ENCODE results near the gene LIN28A.
"Not testable (repeated sequence)": the region's sequence is repeated elsewhere in the genome, so short reads cannot be mapped to it uniquely, and the experiment has no call there.

The LIN28A gene

DNA sequence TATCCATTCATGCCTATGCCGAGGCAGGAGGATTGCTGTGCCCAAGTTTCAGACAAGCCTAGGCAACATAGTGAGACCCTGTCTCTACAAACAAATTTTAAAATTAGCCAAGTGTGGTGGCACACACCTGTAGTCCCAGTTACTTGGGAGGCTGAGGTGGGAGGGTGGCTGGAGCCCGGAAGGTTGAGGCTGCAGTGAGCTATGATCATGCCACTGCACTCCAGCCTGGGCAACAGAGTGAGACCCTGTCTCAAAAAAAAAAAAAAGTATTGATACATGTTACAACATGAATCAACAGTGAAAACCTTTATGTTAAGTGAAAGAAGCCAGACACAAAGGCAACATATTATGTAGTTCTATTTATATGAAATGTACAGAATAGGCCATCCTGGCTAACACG lies 25.6 kb upstream of the LIN28A start:
- 90 to 93% methylated on average over 3 of the region's 3 CpGs for WGBS, 2 experiments
- not testable (repeated sequence) for H3K27me3 ChIP-seq (ENCODE audit: control insufficient read depth, insufficient read depth, low read length, poor library complexity, severe bottlenecking); H3K9me3 ChIP-seq (ENCODE audit: control insufficient read depth, low read length); H3K4me3 ChIP-seq (ENCODE audit: insufficient read depth, low read depth, low read length); H3K4me1 ChIP-seq (ENCODE audit: control insufficient read depth, insufficient read depth, low read length); H3K27ac ChIP-seq (ENCODE audit: insufficient read depth, low read depth, low read length, poor library complexity, severe bottlenecking); H3K36me3 ChIP-seq (ENCODE audit: control insufficient read depth, insufficient read depth, low read length)

DNA sequence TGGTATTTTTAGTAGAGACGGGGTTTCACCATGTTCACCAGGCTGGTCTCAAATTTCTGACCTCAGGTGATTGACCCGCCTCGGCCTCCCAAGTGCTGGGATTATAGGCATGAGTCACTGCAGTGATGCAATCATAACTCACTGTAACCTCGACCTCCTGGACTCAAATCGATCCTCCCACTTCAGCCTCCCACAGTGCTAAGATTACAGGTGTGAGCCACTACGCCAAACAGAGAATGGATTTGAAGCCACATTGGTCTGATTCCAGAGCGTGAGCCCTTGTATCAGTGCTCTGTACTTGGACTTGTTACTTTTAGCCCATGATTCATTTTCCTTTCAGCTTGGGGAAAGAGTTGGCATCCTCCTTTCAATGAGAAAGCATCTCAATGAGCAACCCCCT lies 23.2 kb upstream of the LIN28A start:
- 92 to 93% methylated on average over 7 of the region's 7 CpGs for WGBS, 2 experiments
- Histone ChIP-seq H3K27me3 (ENCODE audit: control insufficient read depth, insufficient read depth, low read length, poor library complexity, severe bottlenecking) (no peaks in the 10 kb centered on the region), H3K27ac (ENCODE audit: insufficient read depth, low read depth, low read length, poor library complexity, severe bottlenecking) (no peak overlapping the region), H3K36me3 (ENCODE audit: control insufficient read depth, insufficient read depth, low read length) (no peaks in the 10 kb centered on the region), H3K9me3 (ENCODE audit: control insufficient read depth, low read length) (no peaks in the 10 kb centered on the region), H3K4me1 (ENCODE audit: control insufficient read depth, insufficient read depth, low read length) (peaks cover 13% of the 10 kb centered on the region), H3K4me3 (ENCODE audit: insufficient read depth, low read depth, low read length) (no peak overlapping the region)

GRCh38 chr1:26388791-26389445 lies 21.7 kb upstream of the LIN28A start:
- Histone ChIP-seq H3K36me3 (ENCODE audit: control insufficient read depth, insufficient read depth, low read length) (no peaks in the 10 kb centered on the region), H3K4me1 (ENCODE audit: control insufficient read depth, insufficient read depth, low read length) (peaks cover 18% of the 10 kb centered on the region), H3K27ac (ENCODE audit: insufficient read depth, low read depth, low read length, poor library complexity, severe bottlenecking) (no peak overlapping the region), H3K9me3 (ENCODE audit: control insufficient read depth, low read length) (no peaks in the 10 kb centered on the region), H3K27me3 (ENCODE audit: control insufficient read depth, insufficient read depth, low read length, poor library complexity, severe bottlenecking) (no peaks in the 10 kb centered on the region), H3K4me3 (ENCODE audit: insufficient read depth, low read depth, low read length) (no peak overlapping the region)
- WGBS, 2 experiments: 91 to 94% methylated on average over 7 of the region's 7 CpGs

GRCh38 chr1:26389604-26390247 lies 20.9 kb upstream of the LIN28A start:
- H3K36me3 ChIP-seq (ENCODE audit: control insufficient read depth, insufficient read depth, low read length): no peaks in the 10 kb centered on the region
- no peak overlapping the region for H3K27ac ChIP-seq (ENCODE audit: insufficient read depth, low read depth, low read length, poor library complexity, severe bottlenecking)
- WGBS, 2 experiments: 91 to 92% methylated on average over 4 of the region's 4 CpGs
- peaks cover 18% of the 10 kb centered on the region for H3K4me1 ChIP-seq (ENCODE audit: control insufficient read depth, insufficient read depth, low read length)
- H3K4me3 ChIP-seq (ENCODE audit: insufficient read depth, low read depth, low read length): no peak overlapping the region
- no peaks in the 10 kb centered on the region for H3K9me3 ChIP-seq (ENCODE audit: control insufficient read depth, low read length)
- H3K27me3 ChIP-seq (ENCODE audit: control insufficient read depth, insufficient read depth, low read length, poor library complexity, severe bottlenecking): no peaks in the 10 kb centered on the region

- Histone ChIP-seq H3K27me3 (ENCODE audit: control insufficient read depth, insufficient read depth, low read length, poor library complexity, severe bottlenecking) (no peaks in the 10 kb centered on the region), H3K27ac (ENCODE audit: insufficient read depth, low read depth, low read length, poor library complexity, severe bottlenecking) (no peak overlapping the region), H3K4me1 (ENCODE audit: control insufficient read depth, insufficient read depth, low read length) (peaks cover 18% of the 10 kb centered on the region), H3K9me3 (ENCODE audit: control insufficient read depth, low read length) (no peaks in the 10 kb centered on the region), H3K4me3 (ENCODE audit: insufficient read depth, low read depth, low read length) (no peak overlapping the region), H3K36me3 (ENCODE audit: control insufficient read depth, insufficient read depth, low read length) (no peaks in the 10 kb centered on the region)
- 12 to 13% methylated on average over 3 of the region's 3 CpGs for WGBS, 2 experiments
Measured at GRCh38 chr1:26391450-26391849, 19.2 kb upstream of the LIN28A start.

GRCh38 chr1:26395754-26396153 lies 14.9 kb upstream of the LIN28A start:
- Histone ChIP-seq H3K36me3 (ENCODE audit: control insufficient read depth, insufficient read depth, low read length) (no peaks in the 10 kb centered on the region), H3K27ac (ENCODE audit: insufficient read depth, low read depth, low read length, poor library complexity, severe bottlenecking) (no peak overlapping the region)

DNA sequence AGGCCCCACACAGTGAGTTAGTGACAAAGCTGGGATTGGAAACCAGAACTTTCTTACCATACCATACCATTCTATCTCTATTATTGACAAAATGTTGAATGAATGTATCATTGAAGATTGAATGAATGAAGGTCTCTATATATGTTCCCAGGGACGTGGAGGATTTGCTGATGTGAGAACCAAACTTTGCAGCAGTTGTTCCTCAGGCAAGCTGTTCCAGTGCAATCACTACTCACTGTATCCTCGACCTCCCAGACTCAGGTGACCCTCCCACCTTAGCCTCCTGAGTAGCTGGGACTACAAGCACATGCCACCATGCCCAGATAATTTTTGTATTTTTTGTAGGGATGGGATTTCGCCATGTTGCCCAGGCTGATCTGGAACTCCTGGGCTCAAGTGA lies 11.6 kb upstream of the LIN28A start:
- Histone ChIP-seq H3K4me3 (ENCODE audit: insufficient read depth, low read depth, low read length) (no peak overlapping the region), H3K4me1 (ENCODE audit: control insufficient read depth, insufficient read depth, low read length) (peaks cover 9% of the 10 kb centered on the region)
- WGBS, 2 experiments: 91 to 97% methylated on average over 3 of the region's 3 CpGs

More at GRCh38 chr1:26395754-26396153, 14.9 kb upstream of the LIN28A start:
- H3K27me3 ChIP-seq (ENCODE audit: control insufficient read depth, insufficient read depth, low read length, poor library complexity, severe bottlenecking): no peaks in the 10 kb centered on the region
- 88 to 92% methylated on average over 8 of the region's 8 CpGs for WGBS, 2 experiments
- H3K4me1 ChIP-seq (ENCODE audit: control insufficient read depth, insufficient read depth, low read length): peaks cover 11% of the 10 kb centered on the region
- H3K9me3 ChIP-seq (ENCODE audit: control insufficient read depth, low read length): no peaks in the 10 kb centered on the region
- no peak overlapping the region for H3K4me3 ChIP-seq (ENCODE audit: insufficient read depth, low read depth, low read length)

DNA sequence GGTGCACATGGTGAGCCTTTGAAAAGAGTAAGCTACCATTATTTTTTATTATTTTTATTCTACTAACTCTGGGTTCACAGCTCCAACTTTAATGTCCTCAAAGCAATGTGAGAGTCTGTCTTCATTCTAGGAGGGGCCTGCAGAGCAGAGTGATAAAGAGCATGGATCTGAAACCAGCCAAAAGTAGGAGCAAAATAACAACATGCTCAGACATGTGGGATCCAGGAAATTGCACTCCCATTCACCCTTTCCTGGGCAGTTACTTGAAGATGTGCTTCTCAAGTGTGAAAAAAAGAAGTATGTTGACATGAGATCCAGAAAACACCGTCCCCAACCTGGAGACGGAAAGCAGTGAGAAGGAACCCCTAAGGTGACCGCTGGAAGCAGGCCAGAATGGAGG lies 8.7 kb upstream of the LIN28A start:
- Histone ChIP-seq H3K9me3 (ENCODE audit: control insufficient read depth, low read length) (no peaks in the 10 kb centered on the region), H3K4me3 (ENCODE audit: insufficient read depth, low read depth, low read length) (no peak overlapping the region), H3K27me3 (ENCODE audit: control insufficient read depth, insufficient read depth, low read length, poor library complexity, severe bottlenecking) (no peaks in the 10 kb centered on the region), H3K36me3 (ENCODE audit: control insufficient read depth, insufficient read depth, low read length) (no peaks in the 10 kb centered on the region), H3K27ac (ENCODE audit: insufficient read depth, low read depth, low read length, poor library complexity, severe bottlenecking) (no peak overlapping the region), H3K4me1 (ENCODE audit: control insufficient read depth, insufficient read depth, low read length) (peaks cover 12% of the 10 kb centered on the region)
- WGBS, 2 experiments: 91 to 94% methylated on average over 3 of the region's 3 CpGs

More for the DNA sequence above, 11.6 kb upstream of the LIN28A start:
- H3K36me3 ChIP-seq (ENCODE audit: control insufficient read depth, insufficient read depth, low read length): no peaks in the 10 kb centered on the region
- H3K27me3 ChIP-seq (ENCODE audit: control insufficient read depth, insufficient read depth, low read length, poor library complexity, severe bottlenecking): no peaks in the 10 kb centered on the region
- H3K27ac ChIP-seq (ENCODE audit: insufficient read depth, low read depth, low read length, poor library complexity, severe bottlenecking): no peak overlapping the region
- H3K9me3 ChIP-seq (ENCODE audit: control insufficient read depth, low read length): no peaks in the 10 kb centered on the region

GRCh38 chr1:26403656-26404055 lies 7.0 kb upstream of the LIN28A start:
- no peaks in the 10 kb centered on the region for H3K36me3 ChIP-seq (ENCODE audit: control insufficient read depth, insufficient read depth, low read length)
- H3K4me1 ChIP-seq (ENCODE audit: control insufficient read depth, insufficient read depth, low read length): peaks cover 12% of the 10 kb centered on the region
- no peak overlapping the region for H3K4me3 ChIP-seq (ENCODE audit: insufficient read depth, low read depth, low read length)
- H3K9me3 ChIP-seq (ENCODE audit: control insufficient read depth, low read length): no peaks in the 10 kb centered on the region
- 38 to 55% methylated on average over 4 of the region's 4 CpGs for WGBS, 2 experiments
- no peaks in the 10 kb centered on the region for H3K27me3 ChIP-seq (ENCODE audit: control insufficient read depth, insufficient read depth, low read length, poor library complexity, severe bottlenecking)
- H3K27ac ChIP-seq (ENCODE audit: insufficient read depth, low read depth, low read length, poor library complexity, severe bottlenecking): no peak overlapping the region

GRCh38 chr1:26404641-26405040 lies 6.0 kb upstream of the LIN28A start:
- Histone ChIP-seq H3K9me3 (ENCODE audit: control insufficient read depth, low read length) (no peaks in the 10 kb centered on the region), H3K4me1 (ENCODE audit: control insufficient read depth, insufficient read depth, low read length) (peaks cover 12% of the 10 kb centered on the region), H3K27me3 (ENCODE audit: control insufficient read depth, insufficient read depth, low read length, poor library complexity, severe bottlenecking) (no peaks in the 10 kb centered on the region), H3K36me3 (ENCODE audit: control insufficient read depth, insufficient read depth, low read length) (no peaks in the 10 kb centered on the region), H3K4me3 (ENCODE audit: insufficient read depth, low read depth, low read length) (no peak overlapping the region), H3K27ac (ENCODE audit: insufficient read depth, low read depth, low read length, poor library complexity, severe bottlenecking) (no peak overlapping the region)
- WGBS, 2 experiments: 82 to 95% methylated on average over 2 of the region's 2 CpGs

Measured in ectodermal cell (in vitro differentiated cells).